ENCODE data around the gene ANKRD31.

Gene ANKRD31

DNA sequence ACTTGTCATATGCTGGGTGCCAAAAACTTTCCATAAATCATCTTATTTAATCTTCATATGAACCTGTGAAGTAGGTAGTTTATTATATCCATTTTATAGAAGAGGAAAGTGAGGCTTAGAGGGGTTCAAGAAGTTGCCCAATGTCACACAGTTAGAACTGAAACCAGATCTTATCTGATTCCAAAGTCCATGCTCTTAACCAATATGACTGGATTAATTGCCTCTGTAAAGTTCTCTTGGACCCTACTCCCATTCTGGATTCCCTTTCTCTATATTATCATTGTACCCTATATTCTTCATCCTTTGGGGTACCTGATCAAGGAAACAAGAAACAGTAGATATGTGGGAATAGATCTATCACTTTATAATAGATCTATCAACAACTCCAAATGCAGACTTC, 119.8 kb downstream of the ANKRD31 start:
- TF ChIP-seq POLR2AphosphoS5 (IDR thresholded peaks at IDR 0.05; ENCODE audit: low read depth, low read length): no peak
- no peak for TF ChIP-seq FOXP2 (optimal IDR thresholded peaks at IDR 0.05; ENCODE audit: borderline replicate concordance, extremely low read depth, extremely low read length, insufficient read depth)
- TF ChIP-seq, protein P1, sequence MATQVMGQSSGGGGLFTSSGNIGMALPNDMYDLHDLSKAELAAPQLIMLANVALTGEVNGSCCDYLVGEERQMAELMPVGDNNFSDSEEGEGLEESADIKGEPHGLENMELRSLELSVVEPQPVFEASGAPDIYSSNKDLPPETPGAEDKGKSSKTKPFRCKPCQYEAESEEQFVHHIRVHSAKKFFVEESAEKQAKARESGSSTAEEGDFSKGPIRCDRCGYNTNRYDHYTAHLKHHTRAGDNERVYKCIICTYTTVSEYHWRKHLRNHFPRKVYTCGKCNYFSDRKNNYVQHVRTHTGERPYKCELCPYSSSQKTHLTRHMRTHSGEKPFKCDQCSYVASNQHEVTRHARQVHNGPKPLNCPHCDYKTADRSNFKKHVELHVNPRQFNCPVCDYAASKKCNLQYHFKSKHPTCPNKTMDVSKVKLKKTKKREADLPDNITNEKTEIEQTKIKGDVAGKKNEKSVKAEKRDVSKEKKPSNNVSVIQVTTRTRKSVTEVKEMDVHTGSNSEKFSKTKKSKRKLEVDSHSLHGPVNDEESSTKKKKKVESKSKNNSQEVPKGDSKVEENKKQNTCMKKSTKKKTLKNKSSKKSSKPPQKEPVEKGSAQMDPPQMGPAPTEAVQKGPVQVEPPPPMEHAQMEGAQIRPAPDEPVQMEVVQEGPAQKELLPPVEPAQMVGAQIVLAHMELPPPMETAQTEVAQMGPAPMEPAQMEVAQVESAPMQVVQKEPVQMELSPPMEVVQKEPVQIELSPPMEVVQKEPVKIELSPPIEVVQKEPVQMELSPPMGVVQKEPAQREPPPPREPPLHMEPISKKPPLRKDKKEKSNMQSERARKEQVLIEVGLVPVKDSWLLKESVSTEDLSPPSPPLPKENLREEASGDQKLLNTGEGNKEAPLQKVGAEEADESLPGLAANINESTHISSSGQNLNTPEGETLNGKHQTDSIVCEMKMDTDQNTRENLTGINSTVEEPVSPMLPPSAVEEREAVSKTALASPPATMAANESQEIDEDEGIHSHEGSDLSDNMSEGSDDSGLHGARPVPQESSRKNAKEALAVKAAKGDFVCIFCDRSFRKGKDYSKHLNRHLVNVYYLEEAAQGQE (IDR thresholded peaks at IDR 0.05; ENCODE audit: insufficient read depth in 1 of 2, low read depth in 2 of 2, low read length in 2 of 2): no peak
- TF ChIP-seq TAF1 (IDR thresholded peaks at IDR 0.05; ENCODE audit: borderline replicate concordance, insufficient read depth, low read length): no peak
- no peak for TF ChIP-seq SIN3A (IDR thresholded peaks at IDR 0.05; ENCODE audit: borderline replicate concordance, insufficient read depth, low read length)

DNA sequence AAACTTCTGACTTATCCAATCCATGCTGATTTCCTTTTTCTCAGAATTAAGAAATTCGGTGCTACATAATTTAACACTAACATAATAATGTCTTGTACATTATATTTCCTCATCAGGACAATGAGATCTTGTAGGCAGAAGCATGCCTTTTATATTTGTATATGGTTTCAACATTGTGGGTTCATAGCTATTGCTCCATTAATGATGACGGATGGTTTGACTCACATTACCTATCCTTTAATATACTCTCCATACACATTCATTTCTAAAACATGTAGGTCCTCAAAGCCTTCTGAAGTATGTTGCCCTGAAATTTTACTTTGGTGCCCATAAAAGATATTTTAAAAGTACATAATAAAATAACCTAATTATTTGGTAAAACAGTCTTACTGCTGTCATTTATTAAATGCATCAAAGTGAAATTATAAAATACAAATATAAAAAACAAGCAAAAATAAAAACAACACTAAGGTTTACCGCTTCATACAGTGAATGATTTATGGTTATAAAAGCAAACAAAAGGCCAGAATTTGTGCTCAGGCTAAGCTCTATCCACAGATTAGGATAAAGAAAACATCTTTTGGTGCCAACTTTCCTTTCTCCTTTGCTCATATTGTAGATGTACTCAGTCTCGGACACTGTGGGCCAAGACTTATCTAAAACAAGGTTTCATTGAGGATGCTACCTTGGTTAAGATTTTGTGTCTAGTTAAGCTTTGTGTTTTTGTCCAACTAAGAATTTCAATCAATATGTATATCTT, 123.1 kb downstream of the ANKRD31 start:
- no peak for TF ChIP-seq POLR2AphosphoS5 (IDR thresholded peaks at IDR 0.05; ENCODE audit: low read depth, low read length)

DNA sequence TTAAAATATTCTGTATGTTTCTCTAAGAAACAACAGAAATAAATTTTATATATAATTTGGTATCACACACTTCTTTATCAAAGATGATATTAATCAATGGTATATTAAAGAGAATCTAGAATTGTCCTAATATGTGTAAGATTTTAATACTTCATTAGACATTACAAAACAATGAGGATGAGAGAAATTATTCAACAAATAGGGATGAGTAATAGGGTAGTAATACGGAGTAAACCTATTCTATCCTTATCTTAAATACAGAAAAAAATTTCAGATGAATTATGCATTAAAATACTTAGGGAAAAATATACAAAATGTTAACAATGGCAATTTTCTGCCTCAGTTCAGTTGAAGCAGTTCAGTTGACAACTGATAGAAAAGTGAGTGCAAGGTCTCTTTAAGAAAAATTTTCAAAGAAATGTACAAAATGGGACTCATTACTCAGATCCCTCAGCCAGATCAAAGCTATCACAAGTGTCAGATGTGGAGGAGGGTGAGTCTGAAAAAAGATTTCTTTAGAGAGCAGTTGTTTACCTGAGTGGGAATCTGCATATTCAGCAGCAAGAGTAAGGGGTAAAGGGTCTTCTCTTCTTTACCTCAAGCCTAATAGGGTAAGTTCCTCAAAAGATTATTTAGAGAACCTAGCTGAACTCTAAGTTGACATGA, 127.6 kb downstream of the ANKRD31 start:
- TF ChIP-seq SIN3A (IDR thresholded peaks at IDR 0.05; ENCODE audit: borderline replicate concordance, insufficient read depth, low read length): no peak

DNA sequence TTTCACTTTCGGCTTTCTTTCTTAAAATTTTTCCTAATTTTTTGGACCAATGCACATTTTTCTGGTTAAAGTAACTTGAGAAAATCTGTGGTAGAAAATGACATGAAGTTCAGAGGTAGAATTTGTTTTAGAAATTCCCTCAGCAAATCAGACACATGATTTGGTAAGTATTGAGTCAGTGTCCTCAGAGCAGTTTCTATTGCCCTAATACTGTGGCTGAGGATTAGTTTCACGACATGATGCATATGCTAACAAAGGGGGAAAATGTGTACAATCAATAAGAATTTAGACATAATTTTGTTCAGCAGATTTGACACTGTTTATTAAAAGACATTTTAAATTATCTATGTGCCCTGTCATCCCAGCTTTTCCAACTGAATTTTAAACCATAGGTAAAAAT, 128.2 kb downstream of the ANKRD31 start:
- TF ChIP-seq FOXP2 (optimal IDR thresholded peaks at IDR 0.05; ENCODE audit: borderline replicate concordance, extremely low read depth, extremely low read length, insufficient read depth) (no peak), TAF1 (IDR thresholded peaks at IDR 0.05; ENCODE audit: borderline replicate concordance, insufficient read depth, low read length) (no peak), SIN3A (IDR thresholded peaks at IDR 0.05; ENCODE audit: borderline replicate concordance, insufficient read depth, low read length) (no peak), POLR2AphosphoS5 (IDR thresholded peaks at IDR 0.05; ENCODE audit: low read depth, low read length) (no peak)
- TF ChIP-seq, protein P1 (IDR thresholded peaks at IDR 0.05; ENCODE audit: insufficient read depth in 1 of 2, low read depth in 2 of 2, low read length in 2 of 2): no peak

- TF ChIP-seq SIN3A (IDR thresholded peaks at IDR 0.05; ENCODE audit: borderline replicate concordance, insufficient read depth, low read length) (no peak), FOXP2 (optimal IDR thresholded peaks at IDR 0.05; ENCODE audit: borderline replicate concordance, extremely low read depth, extremely low read length, insufficient read depth) (no peak), TAF1 (IDR thresholded peaks at IDR 0.05; ENCODE audit: borderline replicate concordance, insufficient read depth, low read length) (no peak), POLR2AphosphoS5 (IDR thresholded peaks at IDR 0.05; ENCODE audit: low read depth, low read length) (no peak)
- TF ChIP-seq, protein P1 (IDR thresholded peaks at IDR 0.05; ENCODE audit: insufficient read depth in 1 of 2, low read depth in 2 of 2, low read length in 2 of 2): no peak
Observed at GRCh38 chr5:75091597-75091996, 145.1 kb downstream of the ANKRD31 start.

DNA sequence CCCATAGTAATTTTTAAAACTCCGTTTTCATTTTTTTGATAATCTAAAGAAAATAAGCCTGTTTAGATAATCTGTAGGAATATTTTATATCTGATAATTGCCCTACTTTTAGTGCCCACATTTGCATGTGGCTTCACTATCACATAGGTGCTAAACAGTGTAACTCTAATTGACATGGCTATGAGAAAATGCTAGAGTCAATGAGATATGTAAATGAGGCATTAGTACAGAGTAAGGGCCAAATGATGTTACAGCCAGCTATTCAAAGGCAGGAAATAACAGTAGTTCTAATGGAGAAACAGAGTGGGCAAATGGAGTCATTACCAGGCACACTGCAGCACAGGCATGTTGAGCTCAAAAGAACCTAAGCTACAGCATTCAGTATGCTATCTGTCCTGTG, 147.0 kb downstream of the ANKRD31 start:
- TF ChIP-seq TAF1 (IDR thresholded peaks at IDR 0.05; ENCODE audit: borderline replicate concordance, insufficient read depth, low read length): no peak
- TF ChIP-seq SIN3A (IDR thresholded peaks at IDR 0.05; ENCODE audit: borderline replicate concordance, insufficient read depth, low read length): no peak
- no peak for TF ChIP-seq FOXP2 (optimal IDR thresholded peaks at IDR 0.05; ENCODE audit: borderline replicate concordance, extremely low read depth, extremely low read length, insufficient read depth)
- TF ChIP-seq POLR2AphosphoS5 (IDR thresholded peaks at IDR 0.05; ENCODE audit: low read depth, low read length): no peak
- TF ChIP-seq, protein P1 (IDR thresholded peaks at IDR 0.05; ENCODE audit: insufficient read depth in 1 of 2, low read depth in 2 of 2, low read length in 2 of 2): no peak
